Stimulated activated CD4-positive, alpha-beta T cell treated with anti-CD3 and anti-CD28 coated beads, Interleukin-4, amount 100 ng/mL, for 1 hour (primary cell): ENCODE measurements around the gene TMEM169.

Experiments used
- DNase-seq: peaks from one replicate; pipeline ENCODE4 v3.0.0-alpha.2; 2020

Gene TMEM169

DNA sequence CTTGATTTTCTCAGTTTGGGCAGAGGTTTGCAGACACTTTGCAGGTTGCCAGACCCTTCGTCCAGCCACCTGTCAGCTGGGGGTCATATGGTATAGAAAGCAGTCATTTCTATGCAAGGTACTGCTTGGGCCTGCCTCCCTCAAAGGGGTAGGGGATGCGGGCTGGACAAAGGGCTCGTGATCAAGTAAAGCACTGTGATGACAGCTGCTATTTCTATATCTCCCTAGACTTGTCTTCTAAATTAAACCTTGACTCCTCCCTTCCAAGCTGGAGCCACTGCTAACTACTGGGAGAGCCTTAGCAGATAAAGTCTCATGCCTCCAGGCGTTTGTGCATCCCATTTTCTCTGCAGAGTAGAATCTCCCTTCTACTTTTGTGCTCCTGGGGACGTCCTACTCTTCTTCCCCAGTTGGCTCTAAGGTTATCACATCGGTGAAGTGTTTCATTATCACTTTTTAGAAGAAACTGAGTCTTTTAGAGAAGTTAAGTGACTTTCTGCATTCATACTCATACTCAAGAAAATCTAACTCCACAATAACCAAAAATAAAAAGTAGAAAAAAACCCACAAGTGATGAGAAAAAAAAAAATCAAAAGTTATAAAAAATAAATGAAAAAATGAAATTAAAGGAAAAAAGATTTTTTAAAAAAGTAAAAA, 26.7 kb downstream of the TMEM169 start:
- DNase-seq, result no peak

DNA sequence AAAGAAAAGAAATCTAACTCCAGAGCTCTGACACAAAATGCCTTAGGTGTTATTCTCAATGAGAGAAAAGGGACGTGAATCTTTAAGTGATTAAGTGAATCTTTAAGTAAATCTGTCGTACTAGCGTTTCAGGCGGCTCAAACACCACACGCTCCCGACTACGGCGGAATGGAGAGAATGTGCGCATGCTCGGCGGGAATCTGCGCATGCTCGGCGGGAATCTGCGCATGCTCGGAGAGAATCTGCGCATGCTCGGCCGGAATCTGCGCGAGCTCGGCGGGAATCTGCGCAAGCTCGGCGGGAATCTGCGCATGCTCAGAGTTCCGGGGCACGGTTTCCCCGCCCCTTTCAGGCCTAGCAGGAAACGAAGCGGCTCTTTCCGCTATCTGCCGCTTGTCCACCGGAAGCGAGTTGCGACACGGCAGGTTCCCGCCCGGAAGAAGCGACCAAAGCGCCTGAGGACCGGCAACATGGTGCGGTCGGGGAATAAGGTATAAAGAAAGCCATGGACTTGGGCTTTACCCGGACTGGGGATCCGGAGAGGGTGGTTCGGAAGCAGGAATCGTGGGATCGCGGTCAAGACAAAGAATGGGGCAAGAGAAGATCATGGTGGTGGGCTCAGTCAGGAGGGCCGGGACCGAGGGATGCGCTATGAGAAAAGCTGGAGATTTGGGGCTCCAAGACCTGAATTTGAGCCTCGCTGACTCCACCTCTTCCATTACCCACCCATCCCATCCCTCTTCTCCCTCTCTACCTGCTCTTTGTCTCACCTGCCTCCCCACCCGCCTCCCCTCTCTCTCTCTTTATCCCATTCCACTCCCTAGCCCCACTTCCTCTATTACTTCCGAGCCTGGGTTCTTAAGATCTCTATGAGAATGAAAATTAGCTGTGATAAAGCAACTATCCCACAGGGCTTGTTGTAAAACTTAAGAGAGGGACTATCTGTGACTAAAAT, 27.5 kb downstream of the TMEM169 start, which contains the start of gene XRCC5:
TSS of gene XRCC5 (plus strand) at position 382 of the 955 bp plus-strand sequence. CDS start at position 471, 89 bp downstream.
- DNase-seq, result peak; percentile 97

DNA sequence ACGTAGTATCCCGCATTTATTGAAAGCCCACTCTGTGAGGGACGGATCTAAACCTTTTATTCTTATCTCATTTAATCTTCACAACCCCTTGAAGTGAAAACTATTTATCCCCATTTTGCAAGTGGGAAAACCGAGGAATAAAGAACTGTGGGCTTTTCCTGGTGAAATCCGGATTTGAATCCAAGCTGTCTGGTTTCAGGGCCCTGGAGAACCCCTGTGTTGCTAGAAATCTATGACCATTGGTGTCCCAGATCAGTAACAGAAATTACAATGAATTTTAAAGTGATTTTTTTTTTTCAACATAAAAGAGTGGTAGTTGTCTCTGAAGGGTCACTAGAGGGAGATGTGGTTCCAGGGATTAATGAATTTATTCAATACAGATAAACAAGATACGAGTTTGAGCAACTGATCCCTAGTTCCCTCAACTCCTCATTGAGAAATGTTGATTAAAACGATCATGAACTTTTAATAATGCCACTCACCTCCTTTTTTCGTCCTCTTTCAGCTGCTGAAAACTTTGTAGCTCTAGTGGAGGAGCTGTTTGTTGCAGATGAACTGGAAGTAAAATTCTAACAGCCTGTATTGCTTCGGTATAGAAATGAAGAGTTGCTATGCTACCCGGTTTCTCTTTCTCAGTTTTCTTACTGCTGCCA, 28.4 kb downstream of the TMEM169 start:
- no peak for DNase-seq

DNA sequence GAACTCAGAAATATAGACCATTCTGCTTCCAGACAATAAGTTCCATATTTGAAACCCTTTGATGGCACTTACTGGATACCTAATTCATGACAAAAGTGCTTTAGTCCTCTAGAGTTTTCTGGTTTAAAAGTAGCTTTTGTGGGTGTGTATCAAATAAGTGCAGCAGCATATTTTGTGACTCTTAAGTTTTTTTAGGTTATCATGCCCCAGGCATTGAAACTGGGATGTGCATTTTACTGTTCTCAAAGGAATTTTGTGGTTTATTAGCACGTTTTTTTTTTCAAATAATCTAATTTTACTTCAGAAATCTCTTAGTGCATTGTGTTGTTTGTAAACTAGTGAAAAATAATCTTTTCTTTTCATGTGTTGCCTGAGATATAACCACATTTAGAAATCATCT, 28.9 kb downstream of the TMEM169 start:
- DNase-seq, result no peak

- DNase-seq, result no peak
Measured at GRCh38 chr2:216111122-216111521, 29.4 kb downstream of the TMEM169 start.

GRCh38 chr2:216112926-216113325, 31.2 kb downstream of the TMEM169 start:
- DNase-seq, result no peak

GRCh38 chr2:216113572-216113971, 31.9 kb downstream of the TMEM169 start:
- no peak for DNase-seq

DNA sequence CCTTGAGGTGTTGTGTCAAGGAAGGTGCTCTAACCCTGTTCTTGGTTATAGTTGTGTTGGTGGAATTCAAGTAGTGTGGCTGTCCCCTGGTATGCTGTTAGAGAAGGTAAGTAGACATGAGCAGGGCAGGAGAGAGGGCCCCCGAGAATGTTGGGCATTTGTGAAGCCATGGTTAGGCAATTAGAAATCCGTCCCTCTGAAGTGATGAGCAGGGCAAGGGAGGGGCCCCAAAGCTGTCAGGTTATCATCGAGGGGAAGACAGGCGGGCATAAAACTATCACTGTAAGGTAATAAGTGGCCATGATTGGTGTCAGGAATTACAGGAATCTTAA, 32.6 kb downstream of the TMEM169 start:
- no peak for DNase-seq

- peak; percentile 92 for DNase-seq
Measured at GRCh38 chr2:216114714-216115531, 33.2 kb downstream of the TMEM169 start.

DNA sequence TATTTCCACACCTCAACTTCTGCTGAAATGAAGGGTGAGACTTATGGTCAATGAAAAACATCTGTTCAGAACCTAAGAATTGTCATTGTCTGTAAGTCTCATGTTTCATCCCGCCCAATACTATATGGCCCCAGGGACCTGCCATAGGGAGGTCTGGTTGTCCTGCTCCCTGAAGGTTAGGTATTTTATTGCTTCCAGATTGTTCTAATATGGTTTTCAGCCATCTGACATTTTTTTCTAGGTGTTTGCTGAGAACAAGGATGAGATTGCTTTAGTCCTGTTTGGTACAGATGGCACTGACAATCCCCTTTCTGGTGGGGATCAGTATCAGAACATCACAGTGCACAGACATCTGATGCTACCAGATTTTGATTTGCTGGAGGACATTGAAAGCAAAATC, 34.7 kb downstream of the TMEM169 start:
- DNase-seq, result no peak

DNA sequence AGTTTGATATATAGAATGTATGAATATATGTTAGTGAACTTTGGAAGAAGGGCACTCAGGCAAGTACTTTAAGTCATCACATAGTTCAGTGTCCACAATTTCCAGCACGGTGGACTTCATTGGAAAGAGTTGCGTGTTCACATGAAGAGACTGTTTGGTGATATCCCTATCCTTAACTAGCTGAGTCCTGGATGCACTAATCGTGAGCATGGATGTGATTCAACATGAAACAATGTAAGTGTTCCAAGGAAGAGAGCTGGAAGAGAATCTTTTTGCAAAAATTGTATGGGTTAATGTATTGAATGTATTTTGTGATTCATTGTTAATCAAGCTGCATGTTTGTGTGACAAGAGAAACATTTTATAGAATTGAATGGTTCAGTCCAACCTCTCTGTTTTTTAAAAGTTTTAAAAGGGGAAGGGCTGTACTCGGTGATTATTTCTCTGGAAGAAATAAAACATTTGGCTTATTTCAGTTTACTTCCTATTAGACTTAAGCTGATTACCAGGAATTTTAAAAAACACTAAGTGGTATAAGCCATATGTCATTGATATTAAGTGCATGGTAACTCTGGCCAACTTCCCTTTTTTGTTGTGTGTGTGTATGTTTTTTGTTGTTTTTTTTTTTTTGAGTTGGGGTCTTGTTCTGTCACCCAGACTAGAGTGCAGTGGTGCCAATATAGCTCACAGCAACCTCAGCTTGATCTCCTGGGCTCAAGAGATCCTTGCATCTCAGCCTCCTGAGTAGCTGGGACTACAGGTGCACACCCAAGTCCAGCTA, 36.0 kb downstream of the TMEM169 start:
- DNase-seq, result no peak

DNA sequence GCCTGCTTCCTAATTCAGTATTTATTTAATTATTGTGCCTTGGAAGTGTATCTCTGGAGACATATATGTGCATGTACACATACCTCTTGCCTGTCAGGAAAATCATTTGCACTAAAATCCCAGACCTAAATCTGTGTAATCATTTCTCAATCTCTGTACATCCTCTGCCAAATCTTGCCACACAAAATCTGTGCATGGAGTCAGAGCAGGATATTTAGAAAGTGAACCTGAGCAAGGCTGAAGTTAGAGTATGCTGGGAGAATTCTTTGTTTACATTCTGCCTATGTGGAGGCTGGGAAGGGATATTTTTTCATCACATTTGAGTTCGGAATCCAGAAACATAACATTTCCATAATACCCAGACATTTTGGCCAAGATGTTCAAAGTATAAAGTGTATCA, 36.8 kb downstream of the TMEM169 start:
- DNase-seq, result no peak

GRCh38 chr2:216119146-216119545, 37.4 kb downstream of the TMEM169 start:
- no peak for DNase-seq

- DNase-seq, result no peak
Measured at GRCh38 chr2:216119986-216120385, 38.3 kb downstream of the TMEM169 start.

DNA sequence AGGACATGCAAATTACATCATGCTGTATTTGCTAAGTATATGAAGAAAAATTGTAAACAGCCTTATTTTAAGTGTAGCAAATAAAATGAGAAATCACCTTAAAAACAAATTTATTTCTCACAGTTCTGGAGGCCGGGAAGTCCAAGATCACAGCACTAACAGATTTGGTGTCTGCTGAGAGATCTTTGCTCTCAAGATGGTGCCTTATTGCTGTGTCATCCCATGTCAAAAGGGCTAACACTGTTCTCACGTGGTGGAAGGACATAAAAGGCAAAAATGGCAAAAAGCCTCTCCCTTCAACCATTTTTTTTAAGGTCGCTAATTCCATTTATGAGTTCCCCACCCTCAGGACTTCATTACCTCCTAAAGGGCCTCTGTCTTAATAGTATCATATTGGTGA, 39.5 kb downstream of the TMEM169 start:
- no peak for DNase-seq

GRCh38 chr2:216126943-216127342, 45.2 kb downstream of the TMEM169 start:
- no peak for DNase-seq

DNA sequence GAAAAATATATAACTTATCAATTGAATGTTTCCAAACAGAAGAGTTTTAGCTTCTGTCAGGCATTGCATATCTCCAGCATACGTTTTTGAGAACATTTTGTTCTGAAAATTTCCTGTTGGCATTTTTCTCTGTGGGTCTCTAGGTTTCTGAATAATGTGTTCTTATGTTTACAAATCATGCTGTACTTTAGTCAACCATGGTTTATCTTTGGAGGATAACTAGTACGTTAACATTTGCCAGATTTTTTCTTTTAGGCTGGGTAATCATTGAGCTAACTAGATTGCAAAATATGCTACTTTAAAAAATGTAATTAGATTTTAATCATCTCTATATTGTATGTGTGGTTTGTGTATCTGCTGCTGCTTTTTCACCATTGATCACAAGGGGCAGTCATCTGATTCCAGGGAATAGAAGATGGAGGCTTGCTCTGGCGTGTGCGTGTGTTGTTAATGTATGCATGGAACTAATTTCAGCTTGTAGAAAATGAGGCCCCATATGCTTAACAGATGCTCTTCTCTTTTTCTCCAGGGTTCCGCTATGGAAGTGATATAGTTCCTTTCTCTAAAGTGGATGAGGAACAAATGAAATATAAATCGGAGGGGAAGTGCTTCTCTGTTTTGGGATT, 48.7 kb downstream of the TMEM169 start:
- DNase-seq, result no peak

DNA sequence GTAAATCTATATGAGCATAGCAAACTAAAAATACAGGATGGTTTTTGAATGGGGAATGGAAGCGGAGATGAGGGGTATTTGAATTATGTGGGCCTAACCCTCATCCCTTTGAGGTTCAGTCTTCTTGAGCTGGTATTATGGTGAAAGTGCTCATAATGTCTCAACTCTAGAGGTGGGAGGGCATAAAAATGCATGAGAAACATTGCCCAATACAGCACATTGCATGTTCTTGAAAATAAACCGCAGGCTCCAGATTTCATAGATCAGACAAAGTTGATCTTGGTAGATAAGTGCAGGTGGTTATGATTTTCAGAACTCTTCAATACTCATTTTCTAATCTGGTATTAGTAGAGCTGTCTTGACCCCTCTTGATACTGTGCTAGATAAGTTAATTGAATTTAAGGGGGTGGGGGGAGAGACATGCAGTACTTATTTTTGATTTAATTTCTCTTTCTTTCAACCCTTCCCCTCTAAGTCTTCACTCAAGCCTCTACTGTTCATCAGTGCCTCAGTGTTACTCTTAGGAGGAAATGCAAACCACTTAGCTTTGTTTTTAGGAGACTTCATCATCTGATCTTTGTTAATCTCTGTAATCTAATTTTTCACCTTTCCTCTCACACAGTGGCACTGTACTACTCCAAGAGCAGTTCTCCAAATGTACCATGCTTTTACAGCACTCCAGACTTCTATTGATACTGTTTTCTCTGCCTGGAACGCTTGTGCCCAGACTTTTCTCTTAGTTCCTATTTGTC, 49.6 kb downstream of the TMEM169 start:
- no peak for DNase-seq

GRCh38 chr2:216132585-216132984, 50.9 kb downstream of the TMEM169 start:
- DNase-seq, result no peak

- no peak for DNase-seq
Measured at GRCh38 chr2:216133397-216133796, 51.7 kb downstream of the TMEM169 start.
